ENCODE data around the gene CCDC3. TPM values are rescaled to one million over a fixed set of nuclear protein-coding genes. Genes with fewer than 3 reads are reported as not detected.

CCDC3 gene
- polyA plus RNA-seq, 1 donor from 2014 or later, result 3.8 TPM

- TF ChIP-seq POLR2AphosphoS5 (IDR thresholded peaks at IDR 0.05), result no peak
- no peak for TF ChIP-seq MXI1 (conservative IDR thresholded peaks at IDR 0.05; ENCODE audit: poor library complexity, severe bottlenecking)
These were observed 50.9 kb downstream of the CCDC3 start (continued) for GRCh38 chr10:12950583-12951128.

DNA sequence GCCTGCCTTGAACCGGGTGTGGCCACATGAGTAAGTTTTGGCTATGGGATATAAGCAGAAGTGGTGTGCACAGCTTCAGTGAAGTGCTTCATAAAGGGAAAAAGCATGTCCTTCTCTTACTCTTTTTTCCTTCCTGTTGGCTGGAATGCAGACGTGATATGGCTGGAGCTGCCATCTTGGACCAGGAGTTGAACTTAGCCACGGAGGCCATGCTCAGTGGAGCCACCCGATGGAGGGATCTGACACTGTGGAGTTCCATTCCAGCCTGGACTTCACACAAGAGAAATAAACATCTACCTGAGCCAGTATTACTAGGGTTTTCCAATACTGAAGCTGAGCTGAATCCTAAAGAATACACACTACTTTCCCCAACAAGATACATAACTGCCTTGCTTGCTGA, 52.3 kb downstream of the CCDC3 start:
- TF ChIP-seq REST (IDR thresholded peaks at IDR 0.05; ENCODE audit: borderline replicate concordance) (no peak), POLR2AphosphoS5 (IDR thresholded peaks at IDR 0.05) (no peak), TAF1 (IDR thresholded peaks at IDR 0.05; ENCODE audit: low read depth) (no peak), SMC3 (conservative IDR thresholded peaks at IDR 0.05; ENCODE audit: poor library complexity) (no peak), MXI1 (conservative IDR thresholded peaks at IDR 0.05; ENCODE audit: poor library complexity, severe bottlenecking) (no peak), RAD21 (conservative IDR thresholded peaks at IDR 0.05) (no peak), CTCF (IDR thresholded peaks at IDR 0.05; ENCODE audit: poor library complexity, severe bottlenecking) (no peak), EZH2 (IDR thresholded peaks at IDR 0.05; ENCODE audit: borderline replicate concordance, insufficient read depth, low read length, poor library complexity, severe bottlenecking) (no peak), EP300 (conservative IDR thresholded peaks at IDR 0.05; ENCODE audit: poor library complexity, severe bottlenecking) (no peak)
- no peaks in the 10 kb centered on the region for H3K36me3 ChIP-seq (ENCODE audit: insufficient read depth, low read length)
- no peak overlapping the region for H2AFZ ChIP-seq (ENCODE audit: low read depth, low read length)
- H3K9me2 ChIP-seq (ENCODE audit: insufficient read depth, low read length), result no peaks in the 10 kb centered on the region
- no peak overlapping the region for H3K4me3 ChIP-seq (ENCODE audit: low read length)
- H3K79me2 ChIP-seq (replicated peaks; ENCODE audit: insufficient read depth, low read length), result no peaks in the 10 kb centered on the region
- H3K9me3 ChIP-seq (ENCODE audit: low read length), result peaks cover 3% of the 10 kb centered on the region
- no peak overlapping the region for H3K4me2 ChIP-seq (ENCODE audit: low read length)
- H3K27me3 ChIP-seq (ENCODE audit: insufficient read depth, low read depth, low read length), result no peaks in the 10 kb centered on the region
- H3F3A ChIP-seq (ENCODE audit: insufficient read depth, low read length, poor library complexity, severe bottlenecking), result no peaks in the 10 kb centered on the region
- H3K9ac ChIP-seq (ENCODE audit: low read length), result no peak overlapping the region
- no peak overlapping the region for H3K27ac ChIP-seq (ENCODE audit: low read length)
- H4K20me1 ChIP-seq (ENCODE audit: insufficient read depth), result no peaks in the 10 kb centered on the region

GRCh38 chr10:12947741-12948140, 53.8 kb downstream of the CCDC3 start:
- no peak overlapping the region for H2AFZ ChIP-seq (ENCODE audit: low read depth, low read length)
- TF ChIP-seq MXI1 (conservative IDR thresholded peaks at IDR 0.05; ENCODE audit: poor library complexity, severe bottlenecking) (no peak), CTCF (IDR thresholded peaks at IDR 0.05; ENCODE audit: poor library complexity, severe bottlenecking) (no peak), TAF1 (IDR thresholded peaks at IDR 0.05; ENCODE audit: low read depth) (no peak), SMC3 (conservative IDR thresholded peaks at IDR 0.05; ENCODE audit: poor library complexity) (no peak), POLR2AphosphoS5 (IDR thresholded peaks at IDR 0.05) (no peak), RAD21 (conservative IDR thresholded peaks at IDR 0.05) (no peak), EZH2 (IDR thresholded peaks at IDR 0.05; ENCODE audit: borderline replicate concordance, insufficient read depth, low read length, poor library complexity, severe bottlenecking) (no peak), REST (IDR thresholded peaks at IDR 0.05; ENCODE audit: borderline replicate concordance) (no peak), EP300 (conservative IDR thresholded peaks at IDR 0.05; ENCODE audit: poor library complexity, severe bottlenecking) (no peak)

More at GRCh38 chr10:12947741-12948140, 53.8 kb downstream of the CCDC3 start:
- no peak overlapping the region for H3K9ac ChIP-seq (ENCODE audit: low read length)
- H3F3A ChIP-seq (ENCODE audit: insufficient read depth, low read length, poor library complexity, severe bottlenecking), result no peaks in the 10 kb centered on the region
- H4K20me1 ChIP-seq (ENCODE audit: insufficient read depth), result no peaks in the 10 kb centered on the region
- H3K4me2 ChIP-seq (ENCODE audit: low read length), result no peak overlapping the region
- no peaks in the 10 kb centered on the region for H3K9me3 ChIP-seq (ENCODE audit: low read length)
- H3K9me2 ChIP-seq (ENCODE audit: insufficient read depth, low read length), result no peaks in the 10 kb centered on the region
- H3K27me3 ChIP-seq (ENCODE audit: insufficient read depth, low read depth, low read length), result no peaks in the 10 kb centered on the region
- no peaks in the 10 kb centered on the region for H3K36me3 ChIP-seq (ENCODE audit: insufficient read depth, low read length)
- no peaks in the 10 kb centered on the region for H3K79me2 ChIP-seq (replicated peaks; ENCODE audit: insufficient read depth, low read length)
- no peak overlapping the region for H3K4me3 ChIP-seq (ENCODE audit: low read length)
- H3K27ac ChIP-seq (ENCODE audit: low read length), result no peak overlapping the region

All from neural cell (in vitro differentiated cells).